Nephron (organoid): ENCODE data around the gene KRTAP10-12.

Source experiments
- H3K27ac Mint-ChIP-seq, 3 experiments: 2 replicates each; pipeline ENCODE4 v1.8.0; 2020; ENCODE audit warnings: mixed read lengths in 3 of 3, mild to moderate bottlenecking in 2 of 3, moderate library complexity in 1 of 3
- H3K27me3 Mint-ChIP-seq: 2 replicates; pipeline ENCODE4 v1.8.0; 2021; ENCODE audit warnings: low read depth, mild to moderate bottlenecking, moderate library complexity, mixed read lengths
- H3K36me3 Mint-ChIP-seq: 2 replicates; pipeline ENCODE4 v1.8.0; 2020; ENCODE audit warnings: low read depth, mixed read lengths
- H3K4me1 Mint-ChIP-seq: 2 replicates; pipeline ENCODE4 v1.8.0; 2020; ENCODE audit warnings: mixed read lengths
- H3K4me3 Mint-ChIP-seq, 3 experiments: 2 replicates each; pipeline ENCODE4 v1.8.0; 2020; ENCODE audit warnings: mild to moderate bottlenecking in 3 of 3, mixed read lengths in 3 of 3, moderate library complexity in 2 of 3
- H3K9me3 Mint-ChIP-seq: 2 replicates; pipeline ENCODE4 v1.8.0; 2020; ENCODE audit warnings: mixed read lengths
- CTCF ChIP-seq, 3 experiments: fragments of 200-600 bp; sonication (generic); IDR thresholded peaks; one replicate each; pipeline ENCODE4 v1.5.0; 2021; ENCODE audit warnings: antibody characterized with exemption in 3 of 3; ENCODE audit not compliant: unreplicated experiment in 3 of 3

KRTAP10-12 gene

GRCh38 chr21:44666401-44667320 lies 30.3 kb upstream of the KRTAP10-12 start, which contains the start of gene KRTAP12-2:
KRTAP12-2 (minus strand) TSS chr21:44666927; CDS start chr21:44666886, 41 bp downstream.
- TF ChIP-seq CTCF (IDR thresholded peaks at IDR 0.05; ENCODE audit: unreplicated experiment in 3 of 3) = no peak
- Mint-ChIP-seq H3K4me3 (no peak within 1 kb of the TSS), H3K27me3 (peaks cover 12% of the 10 kb centered on the region), H3K36me3 (peaks cover 5% of the 10 kb centered on the region), H3K4me1 (no peaks in the 10 kb centered on the region), H3K9me3 (peaks cover 47% of the 10 kb centered on the region), H3K27ac (no peak within 1 kb of the TSS)

GRCh38 chr21:44667612-44668011 lies 29.4 kb upstream of the KRTAP10-12 start:
- H3K27me3 Mint-ChIP-seq = peaks cover 13% of the 10 kb centered on the region
- no peaks in the 10 kb centered on the region for H3K4me1 Mint-ChIP-seq
- no peak overlapping the region for H3K4me3 Mint-ChIP-seq
- H3K27ac Mint-ChIP-seq = no peak overlapping the region
- H3K9me3 Mint-ChIP-seq = peaks cover 47% of the 10 kb centered on the region
- H3K36me3 Mint-ChIP-seq = peaks cover 5% of the 10 kb centered on the region
- TF ChIP-seq CTCF (IDR thresholded peaks at IDR 0.05; ENCODE audit: unreplicated experiment in 3 of 3) = no peak

- Mint-ChIP-seq H3K36me3 (peaks cover 10% of the 10 kb centered on the region), H3K9me3 (peaks cover 65% of the 10 kb centered on the region), H3K4me3 (no peak overlapping the region)
Measured at GRCh38 chr21:44670642-44671432, 26.1 kb upstream of the KRTAP10-12 start.

GRCh38 chr21:44671911-44672310 lies 25.1 kb upstream of the KRTAP10-12 start:
- Mint-ChIP-seq H3K36me3 (peaks cover 10% of the 10 kb centered on the region), H3K4me3 (no peak overlapping the region), H3K9me3 (peaks cover 67% of the 10 kb centered on the region), H3K27me3 (peaks cover 17% of the 10 kb centered on the region), H3K27ac (no peak overlapping the region), H3K4me1 (no peaks in the 10 kb centered on the region)
- no peak for TF ChIP-seq CTCF (IDR thresholded peaks at IDR 0.05; ENCODE audit: unreplicated experiment in 3 of 3)

More at GRCh38 chr21:44670642-44671432, 26.1 kb upstream of the KRTAP10-12 start:
- H3K27me3 Mint-ChIP-seq = peaks cover 17% of the 10 kb centered on the region
- H3K27ac Mint-ChIP-seq = no peak overlapping the region
- no peaks in the 10 kb centered on the region for H3K4me1 Mint-ChIP-seq
- no peak for TF ChIP-seq CTCF (IDR thresholded peaks at IDR 0.05; ENCODE audit: unreplicated experiment in 3 of 3)

GRCh38 chr21:44677881-44678280 lies 19.1 kb upstream of the KRTAP10-12 start:
- H3K4me3 Mint-ChIP-seq = no peak overlapping the region
- H3K9me3 Mint-ChIP-seq = peaks cover 20% of the 10 kb centered on the region
- H3K4me1 Mint-ChIP-seq = no peaks in the 10 kb centered on the region
- peaks cover 2% of the 10 kb centered on the region for H3K36me3 Mint-ChIP-seq
- H3K27ac Mint-ChIP-seq = no peak overlapping the region
- no peak for TF ChIP-seq CTCF (IDR thresholded peaks at IDR 0.05; ENCODE audit: unreplicated experiment in 3 of 3)
- peaks cover 37% of the 10 kb centered on the region for H3K27me3 Mint-ChIP-seq
